Panc1 (cell line): ENCODE results near the gene CARNS1. TPM values are rescaled to one million over a fixed set of nuclear protein-coding genes. Genes with fewer than 3 reads are reported as not detected.

Experiments
- ATAC-seq: fragments of 200-7000 bp; cut with Tn5 transposase; 2 replicates; pipeline ENCODE4 v1.9.1; 2020; ENCODE audit warnings: mild to moderate bottlenecking, moderate library complexity
- BruUV-seq: library from RNA; stranded (reverse); fragments of 400-500 nt; replicated peaks from 2 replicates; lab custom pipeline; 2021; lab: Mats Ljungman, UMichigan
- CTCF ChIA-PET: fragments of 300-600 bp; sonication (Branson Sonifier 250); formaldehyde crosslinking; loops from one replicate; lab custom pipeline; 2022; ENCODE audit warnings: antibody characterized with exemption; lab: Charles Lee
- POLR2A ChIA-PET: fragments of 300-600 bp; sonication (Branson Sonifier 250); formaldehyde crosslinking; loops from one replicate; lab custom pipeline; 2022; ENCODE audit warnings: antibody characterized with exemption; lab: Charles Lee
- DNase-seq: peaks from one replicate; pipeline ENCODE4 v3.0.0-alpha.2; 2010; ENCODE audit warnings: low read depth, low spot score
- H3K27ac ChIP-seq: 2 replicates; pipeline ENCODE4 v1.5.1; 2011; ENCODE audit warnings: mild to moderate bottlenecking, low read length, inconsistent platforms
- H3K27me3 ChIP-seq: fragments of 200-500 bp; sonication (Bioruptor generic); 2 replicates; pipeline ENCODE4 v1.6.0; 2014; ENCODE audit warnings: low read length, inconsistent platforms; ENCODE audit not compliant: control insufficient read depth, insufficient read depth
- H3K36me3 ChIP-seq: fragments of 200-500 bp; sonication (Bioruptor generic); 2 replicates; pipeline ENCODE4 v1.5.1; 2014; ENCODE audit warnings: inconsistent platforms, mild to moderate bottlenecking, low read length, moderate library complexity; ENCODE audit not compliant: control insufficient read depth, insufficient read depth
- H3K4me1 ChIP-seq: 2 replicates; pipeline ENCODE4 v1.5.1; 2011; ENCODE audit warnings: inconsistent platforms, mild to moderate bottlenecking, low read length, moderate library complexity; ENCODE audit not compliant: control insufficient read depth, insufficient read depth
- H3K4me3 ChIP-seq, 2 experiments: 2 replicates each; pipeline ENCODE4 v1.5.1; 2011 to 2012; ENCODE audit warnings: low read depth in 2 of 2, low read length in 2 of 2, mild to moderate bottlenecking in 2 of 2, inconsistent platforms in 1 of 2, moderate library complexity in 1 of 2
- H3K9me3 ChIP-seq: fragments of 200-500 bp; sonication (Bioruptor generic); 2 replicates; pipeline ENCODE4 v1.5.1; 2014; ENCODE audit warnings: low read depth, mild to moderate bottlenecking, inconsistent platforms, low read length, moderate library complexity; ENCODE audit not compliant: control insufficient read depth, insufficient read depth
- POLR2AphosphoS5 ChIP-seq: IDR thresholded peaks from 2 replicates; pipeline ENCODE4 v1.6.1; 2012; ENCODE audit warnings: mild to moderate bottlenecking, low read depth, low read length, moderate library complexity
- SIN3A ChIP-seq: IDR thresholded peaks from 2 replicates; pipeline ENCODE4 v1.6.1; 2012; ENCODE audit warnings: low read depth, mild to moderate bottlenecking, low read length, moderate library complexity, borderline replicate concordance; ENCODE audit not compliant: insufficient read depth
- TCF7L2 ChIP-seq: IDR thresholded peaks from 2 replicates; pipeline ENCODE4 v1.6.1; 2011; ENCODE audit warnings: mild to moderate bottlenecking, low read depth, low read length, inconsistent platforms
- in situ Hi-C: cut with HindIII; loops from 2 replicates; pipeline ENCODE4 v1.10.0; 2016; ENCODE audit warnings: low sequenced_read_pairs, low pct_unique_long_range_greater_than_20kb
- intact Hi-C: fragments of 100-400 bp; cut with micrococcal nuclease; formaldehyde crosslinking; loops from one replicate; pipeline ENCODE4 v1.10.0; 2022; ENCODE audit not compliant: unreplicated experiment
- total RNA-seq: library from RNA; stranded (reverse); gene quantifications from one replicate; pipeline ENCODE4 v1.2.1, GENCODE V29; 2021; ENCODE audit not compliant: unreplicated experiment
- TF ChIP-seq, protein P1 (sequence below), 2 experiments: IDR thresholded peaks; 2 replicates each; pipeline ENCODE4 v1.6.1; 2011 to 2012; ENCODE audit warnings: low read depth in 2 of 2, control low read depth in 1 of 2, low read length in 1 of 2, mild to moderate bottlenecking in 1 of 2, moderate library complexity in 1 of 2; ENCODE audit not compliant: insufficient read depth in 1 of 2
- TF ChIP-seq, protein P2 (sequence below): fragments of 450-650 bp; IDR thresholded peaks from 2 replicates; pipeline ENCODE4 v1.5.1; 2017; ENCODE audit warnings: mild to moderate bottlenecking

The CARNS1 gene
- total RNA-seq, 1 experiment from 2014 or later: 1.0 TPM

DNA sequence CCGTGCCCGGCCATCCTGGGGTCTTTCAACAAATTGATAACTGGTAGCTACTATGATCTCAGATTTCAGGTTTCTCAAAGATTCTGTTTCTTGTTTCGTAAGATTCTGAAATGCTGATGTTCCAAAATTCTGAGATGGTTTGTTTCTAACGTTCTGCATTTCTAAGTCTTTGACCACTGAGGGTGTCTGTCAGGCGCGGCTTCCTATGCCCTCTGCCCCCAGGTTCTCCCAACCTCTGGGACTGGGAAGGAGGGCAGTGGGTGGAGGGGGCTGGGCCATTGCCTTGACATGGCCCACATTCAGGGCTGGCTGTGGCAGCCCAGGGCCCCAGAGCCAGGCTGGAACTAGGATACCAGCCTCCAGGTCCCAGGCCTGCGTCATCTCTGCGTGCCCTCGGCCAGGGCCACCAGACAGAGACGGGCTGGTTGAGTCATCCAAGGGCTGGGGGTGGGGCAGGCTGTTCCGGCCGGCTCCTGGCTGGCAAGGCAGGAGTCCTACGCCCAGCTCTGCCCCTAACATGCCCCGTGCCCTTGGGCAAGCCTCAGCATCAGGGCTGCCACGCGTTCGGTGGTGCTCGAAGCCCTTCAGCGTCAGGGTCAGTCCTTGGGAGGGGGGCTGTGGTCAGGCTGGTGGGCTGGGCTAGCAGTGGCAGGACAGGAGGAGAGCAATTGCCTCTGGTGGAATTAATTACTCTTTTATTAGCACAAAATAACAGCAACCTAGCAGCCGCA is 48.4 kb downstream of the CARNS1 start:
- H3K27me3 ChIP-seq: no peaks in the 10 kb centered on the region
- H3K9me3 ChIP-seq: no peaks in the 10 kb centered on the region
- H3K4me1 ChIP-seq: peaks cover 38% of the 10 kb centered on the region
- in situ Hi-C loops: no loop called here
- CTCF ChIA-PET: no interaction called here
- DNase-seq (no peak), ATAC-seq (peak; percentile 23)
- POLR2A ChIA-PET: interaction anchor here (0.7 kb wide), 1 partner anchor 1372 kb away, joined by 3 read pairs; no protein-coding TSS in a partner anchor
- no TSS peak for BruUV-seq
- intact Hi-C loops: no loop called here
- H3K36me3 ChIP-seq: peaks cover 2% of the 10 kb centered on the region; the same call in 1 of the 2 replicates
- no peak for TF ChIP-seq SIN3A
- TF ChIP-seq POLR2AphosphoS5: no peak
- TF ChIP-seq, protein P1, sequence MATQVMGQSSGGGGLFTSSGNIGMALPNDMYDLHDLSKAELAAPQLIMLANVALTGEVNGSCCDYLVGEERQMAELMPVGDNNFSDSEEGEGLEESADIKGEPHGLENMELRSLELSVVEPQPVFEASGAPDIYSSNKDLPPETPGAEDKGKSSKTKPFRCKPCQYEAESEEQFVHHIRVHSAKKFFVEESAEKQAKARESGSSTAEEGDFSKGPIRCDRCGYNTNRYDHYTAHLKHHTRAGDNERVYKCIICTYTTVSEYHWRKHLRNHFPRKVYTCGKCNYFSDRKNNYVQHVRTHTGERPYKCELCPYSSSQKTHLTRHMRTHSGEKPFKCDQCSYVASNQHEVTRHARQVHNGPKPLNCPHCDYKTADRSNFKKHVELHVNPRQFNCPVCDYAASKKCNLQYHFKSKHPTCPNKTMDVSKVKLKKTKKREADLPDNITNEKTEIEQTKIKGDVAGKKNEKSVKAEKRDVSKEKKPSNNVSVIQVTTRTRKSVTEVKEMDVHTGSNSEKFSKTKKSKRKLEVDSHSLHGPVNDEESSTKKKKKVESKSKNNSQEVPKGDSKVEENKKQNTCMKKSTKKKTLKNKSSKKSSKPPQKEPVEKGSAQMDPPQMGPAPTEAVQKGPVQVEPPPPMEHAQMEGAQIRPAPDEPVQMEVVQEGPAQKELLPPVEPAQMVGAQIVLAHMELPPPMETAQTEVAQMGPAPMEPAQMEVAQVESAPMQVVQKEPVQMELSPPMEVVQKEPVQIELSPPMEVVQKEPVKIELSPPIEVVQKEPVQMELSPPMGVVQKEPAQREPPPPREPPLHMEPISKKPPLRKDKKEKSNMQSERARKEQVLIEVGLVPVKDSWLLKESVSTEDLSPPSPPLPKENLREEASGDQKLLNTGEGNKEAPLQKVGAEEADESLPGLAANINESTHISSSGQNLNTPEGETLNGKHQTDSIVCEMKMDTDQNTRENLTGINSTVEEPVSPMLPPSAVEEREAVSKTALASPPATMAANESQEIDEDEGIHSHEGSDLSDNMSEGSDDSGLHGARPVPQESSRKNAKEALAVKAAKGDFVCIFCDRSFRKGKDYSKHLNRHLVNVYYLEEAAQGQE (IDR thresholded peaks at IDR 0.05; ENCODE audit: insufficient read depth in 1 of 2, low read depth in 2 of 2, low read length in 1 of 2): no peak
- TF ChIP-seq, protein P2, sequence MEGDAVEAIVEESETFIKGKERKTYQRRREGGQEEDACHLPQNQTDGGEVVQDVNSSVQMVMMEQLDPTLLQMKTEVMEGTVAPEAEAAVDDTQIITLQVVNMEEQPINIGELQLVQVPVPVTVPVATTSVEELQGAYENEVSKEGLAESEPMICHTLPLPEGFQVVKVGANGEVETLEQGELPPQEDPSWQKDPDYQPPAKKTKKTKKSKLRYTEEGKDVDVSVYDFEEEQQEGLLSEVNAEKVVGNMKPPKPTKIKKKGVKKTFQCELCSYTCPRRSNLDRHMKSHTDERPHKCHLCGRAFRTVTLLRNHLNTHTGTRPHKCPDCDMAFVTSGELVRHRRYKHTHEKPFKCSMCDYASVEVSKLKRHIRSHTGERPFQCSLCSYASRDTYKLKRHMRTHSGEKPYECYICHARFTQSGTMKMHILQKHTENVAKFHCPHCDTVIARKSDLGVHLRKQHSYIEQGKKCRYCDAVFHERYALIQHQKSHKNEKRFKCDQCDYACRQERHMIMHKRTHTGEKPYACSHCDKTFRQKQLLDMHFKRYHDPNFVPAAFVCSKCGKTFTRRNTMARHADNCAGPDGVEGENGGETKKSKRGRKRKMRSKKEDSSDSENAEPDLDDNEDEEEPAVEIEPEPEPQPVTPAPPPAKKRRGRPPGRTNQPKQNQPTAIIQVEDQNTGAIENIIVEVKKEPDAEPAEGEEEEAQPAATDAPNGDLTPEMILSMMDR: no peak
- no peak for TF ChIP-seq TCF7L2
- peak overlapping the region; percentile 80 for H3K27ac ChIP-seq
- peak overlapping the region; percentile 54 to 55 for H3K4me3 ChIP-seq

DNA sequence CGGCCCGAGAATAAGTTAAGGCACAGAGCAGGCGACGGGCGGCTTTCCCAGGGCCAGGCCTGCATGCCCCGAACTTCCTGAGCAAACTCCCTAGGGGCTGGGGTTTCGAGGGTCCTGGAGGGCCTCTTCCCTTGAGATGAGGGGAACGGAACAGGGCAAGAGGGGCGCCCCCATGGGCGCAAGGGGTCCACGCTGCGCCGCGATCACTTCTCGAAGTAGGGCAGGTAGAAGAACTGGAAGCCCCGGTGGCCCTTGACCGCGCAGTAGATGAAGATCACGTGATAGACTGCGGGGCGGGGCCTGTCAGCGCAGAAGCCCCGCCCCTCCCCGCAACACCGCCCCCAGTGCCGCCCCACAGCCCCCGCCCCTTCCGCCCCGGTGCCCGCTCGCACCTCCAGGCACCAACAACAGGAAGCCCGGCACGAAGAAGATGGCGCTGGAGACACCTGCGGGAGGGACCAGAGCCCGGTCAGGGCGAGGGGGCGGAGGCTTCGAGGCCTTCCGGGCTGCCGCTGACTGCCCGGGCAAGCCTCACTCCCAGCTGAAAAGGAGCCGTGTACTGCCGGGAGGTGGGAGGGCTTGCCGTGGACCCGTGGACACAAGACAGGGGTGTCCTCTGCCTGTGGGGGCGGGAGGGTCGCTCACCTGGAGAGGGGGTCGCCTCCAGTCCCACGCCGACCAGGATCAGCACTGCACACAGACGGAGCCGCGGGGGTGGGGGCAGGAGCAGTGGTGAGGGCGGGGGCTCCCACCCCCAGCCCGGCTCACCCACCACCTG is 49.1 kb downstream of the CARNS1 start:
- TF ChIP-seq POLR2AphosphoS5 (peak; percentile 81; the same call in 1 of the 2 replicates), TCF7L2 (no peak), SIN3A (peak; percentile 72; the same call in 1 of the 2 replicates)
- CTCF ChIA-PET: interaction anchor here (0.6 kb wide), 3 partner anchors 26 to 168 kb away, joined by 3 to 4 read pairs (median 3); no protein-coding TSS in a partner anchor
- no TSS peak for BruUV-seq
- H3K36me3 ChIP-seq: peaks cover 2% of the 10 kb centered on the region; the same call in 1 of the 2 replicates
- in situ Hi-C loops: no loop called here
- H3K27me3 ChIP-seq: no peaks in the 10 kb centered on the region
- DNase-seq (no peak), ATAC-seq (peak; percentile 76)
- peaks cover 42% of the 10 kb centered on the region for H3K4me1 ChIP-seq
- H3K4me3 ChIP-seq: peak overlapping the region; percentile 54 to 55
- intact Hi-C loops: no loop called here
- H3K9me3 ChIP-seq: no peaks in the 10 kb centered on the region
- H3K27ac ChIP-seq: peak overlapping the region; percentile 89
- POLR2A ChIA-PET: interaction anchor here (0.6 kb wide), 1 partner anchor 906 kb away, joined by 4 read pairs; no protein-coding TSS in a partner anchor
